OCI-LY7 (cell line): Measurements from ENCODE around the gene PSMB1.

Experiments used
- CTCF ChIP-seq: fragments of 200-600 bp; sonication (generic); conservative IDR thresholded peaks from 2 replicates; pipeline ENCODE4 v1.5.1; 2014; ENCODE audit warnings: mild to moderate bottlenecking, antibody characterized with exemption, low read length, moderate library complexity, mixed read lengths
- EZH2phosphoT487 ChIP-seq: fragments of 200-600 bp; sonication (generic); IDR thresholded peaks from 2 replicates; pipeline ENCODE4 v1.6.1; 2018; ENCODE audit warnings: low read depth, borderline replicate concordance, mild to moderate bottlenecking, mixed run types, antibody characterized with exemption, low read length, moderate library complexity, mixed read lengths

- TF ChIP-seq CTCF (no peak), EZH2phosphoT487 (no peak)
Observed at GRCh38 chr6:170545405-170545804, 7.7 kb downstream of the PSMB1 start.
